ENCODE results near the gene NXN.
"Not testable (repeated sequence)": the region's sequence is repeated elsewhere in the genome, so short reads cannot be mapped to it uniquely, and the experiment has no call there.

The NXN gene

DNA sequence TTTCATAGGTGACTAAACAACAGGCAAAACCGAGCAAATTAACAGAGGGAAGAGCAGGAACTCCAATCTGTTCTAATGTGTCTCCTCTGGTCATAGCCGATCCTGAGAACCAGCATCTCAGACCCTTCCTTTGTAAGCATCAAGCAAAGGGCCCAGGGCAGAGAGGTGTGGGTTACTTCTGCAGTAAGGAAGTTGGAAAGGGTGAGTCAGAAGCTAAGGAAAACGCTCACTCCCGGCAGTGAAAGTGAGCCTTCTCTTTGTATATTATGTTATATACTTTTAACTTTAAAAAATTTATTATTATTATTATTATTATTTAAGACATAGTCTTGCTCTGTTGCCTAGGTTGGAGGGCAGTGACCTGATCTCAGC is 119.8 kb downstream of the NXN start:
- DNase-seq (ENCODE audit: extremely low spot score): no peak
- TF ChIP-seq, protein P1, sequence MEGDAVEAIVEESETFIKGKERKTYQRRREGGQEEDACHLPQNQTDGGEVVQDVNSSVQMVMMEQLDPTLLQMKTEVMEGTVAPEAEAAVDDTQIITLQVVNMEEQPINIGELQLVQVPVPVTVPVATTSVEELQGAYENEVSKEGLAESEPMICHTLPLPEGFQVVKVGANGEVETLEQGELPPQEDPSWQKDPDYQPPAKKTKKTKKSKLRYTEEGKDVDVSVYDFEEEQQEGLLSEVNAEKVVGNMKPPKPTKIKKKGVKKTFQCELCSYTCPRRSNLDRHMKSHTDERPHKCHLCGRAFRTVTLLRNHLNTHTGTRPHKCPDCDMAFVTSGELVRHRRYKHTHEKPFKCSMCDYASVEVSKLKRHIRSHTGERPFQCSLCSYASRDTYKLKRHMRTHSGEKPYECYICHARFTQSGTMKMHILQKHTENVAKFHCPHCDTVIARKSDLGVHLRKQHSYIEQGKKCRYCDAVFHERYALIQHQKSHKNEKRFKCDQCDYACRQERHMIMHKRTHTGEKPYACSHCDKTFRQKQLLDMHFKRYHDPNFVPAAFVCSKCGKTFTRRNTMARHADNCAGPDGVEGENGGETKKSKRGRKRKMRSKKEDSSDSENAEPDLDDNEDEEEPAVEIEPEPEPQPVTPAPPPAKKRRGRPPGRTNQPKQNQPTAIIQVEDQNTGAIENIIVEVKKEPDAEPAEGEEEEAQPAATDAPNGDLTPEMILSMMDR (IDR thresholded peaks at IDR 0.05; ENCODE audit: control extremely low read depth, extremely low read depth, low read depth, missing control alignments): no peak
- ChIA-PET POLR2A (no interaction called here), CTCF (interaction anchor here (1.9 kb wide), 1 partner anchor 20 kb away, joined by 5 read pairs; no protein-coding TSS in a partner anchor)

DNA sequence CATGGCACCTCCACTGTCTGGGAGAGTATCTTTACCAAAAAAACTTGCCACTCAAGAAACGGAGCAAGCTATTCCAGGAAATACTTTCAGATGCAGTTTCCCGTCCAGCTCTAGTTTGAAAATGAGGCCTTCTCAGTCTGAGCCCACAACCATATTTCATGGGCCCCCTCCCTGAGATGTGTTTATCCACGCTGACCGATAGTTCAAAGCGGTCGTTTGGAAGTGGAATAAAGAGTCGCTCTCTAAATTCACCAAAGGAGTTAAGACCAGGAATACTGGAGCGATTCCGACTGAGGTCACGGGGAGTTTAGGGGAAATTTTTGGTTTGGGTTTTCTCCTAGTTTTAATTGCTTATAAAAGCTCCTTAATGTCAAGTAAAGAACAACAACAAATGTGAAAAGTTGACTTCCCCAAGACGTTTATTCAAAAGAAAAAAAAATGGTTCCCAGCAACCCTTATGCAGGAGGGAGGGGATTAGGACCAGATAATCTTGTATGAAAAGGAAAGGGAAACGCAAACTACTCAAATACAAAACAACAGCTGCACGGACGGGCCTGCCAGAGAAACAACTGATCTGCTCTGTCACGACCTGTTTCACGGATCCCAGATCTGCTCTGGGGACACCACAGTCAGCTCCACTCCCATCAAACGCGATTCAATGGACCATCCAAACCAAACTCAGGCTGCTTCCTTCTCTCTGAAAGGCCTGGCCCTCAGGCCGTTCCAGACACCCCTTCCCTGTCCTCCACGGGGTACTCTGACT is 120.3 kb downstream of the NXN start:
- CTCF ChIA-PET: interaction anchor here (1.9 kb wide), 1 partner anchor 20 kb away, joined by 5 read pairs; no protein-coding TSS in a partner anchor
- POLR2A ChIA-PET: no interaction called here
- TF ChIP-seq, protein P1 (IDR thresholded peaks at IDR 0.05; ENCODE audit: control extremely low read depth, extremely low read depth, low read depth, missing control alignments): no peak
- no peak for DNase-seq (ENCODE audit: extremely low spot score)

DNA sequence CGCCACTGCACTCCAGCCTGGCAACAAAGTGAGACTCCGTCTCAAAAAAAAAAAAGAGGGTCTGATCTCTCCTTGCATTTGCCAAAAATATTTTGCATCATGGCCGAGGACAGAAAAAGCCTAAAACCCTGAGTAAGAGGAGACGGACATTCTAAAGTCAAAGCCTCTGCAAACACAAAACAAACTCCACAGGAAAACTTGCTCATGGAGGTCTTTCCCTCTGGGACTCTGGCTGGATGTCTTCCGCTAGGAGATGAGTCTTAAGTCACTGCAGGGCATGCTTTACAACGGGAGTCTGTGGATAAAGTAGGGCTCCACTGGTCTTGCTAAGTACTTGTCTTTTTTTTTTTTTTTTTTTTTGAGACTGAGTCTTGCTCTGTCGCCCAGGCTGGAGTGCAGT is 123.4 kb downstream of the NXN start:
- ChIA-PET POLR2A (no interaction called here), CTCF (no interaction called here)
- no peak for DNase-seq (ENCODE audit: extremely low spot score)
- TF ChIP-seq, protein P1 (IDR thresholded peaks at IDR 0.05; ENCODE audit: control extremely low read depth, extremely low read depth, low read depth, missing control alignments): no peak

DNA sequence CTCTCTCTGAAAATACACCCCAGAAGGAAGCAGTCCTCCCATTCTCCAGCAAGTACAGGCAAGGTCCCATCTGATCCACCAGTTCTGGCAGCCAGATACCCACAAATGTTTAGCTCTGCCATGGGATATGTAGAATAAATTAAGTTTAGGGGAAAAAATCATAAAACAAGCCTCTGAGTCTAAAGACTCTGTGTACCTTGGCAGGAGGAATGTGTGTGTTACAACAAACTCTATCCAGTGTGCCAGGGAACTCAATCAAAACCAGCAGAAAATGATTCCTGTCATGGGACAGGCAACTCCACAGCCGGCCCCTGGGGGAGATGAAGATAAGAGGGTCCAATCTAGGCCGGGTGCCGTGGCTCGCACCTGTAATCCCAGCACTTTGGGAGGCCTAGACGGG is 124.0 kb downstream of the NXN start:
- POLR2A ChIA-PET: no interaction called here
- CTCF ChIA-PET: no interaction called here
- no peak for DNase-seq (ENCODE audit: extremely low spot score)
- TF ChIP-seq, protein P1 (IDR thresholded peaks at IDR 0.05; ENCODE audit: control extremely low read depth, extremely low read depth, low read depth, missing control alignments): no peak

DNA sequence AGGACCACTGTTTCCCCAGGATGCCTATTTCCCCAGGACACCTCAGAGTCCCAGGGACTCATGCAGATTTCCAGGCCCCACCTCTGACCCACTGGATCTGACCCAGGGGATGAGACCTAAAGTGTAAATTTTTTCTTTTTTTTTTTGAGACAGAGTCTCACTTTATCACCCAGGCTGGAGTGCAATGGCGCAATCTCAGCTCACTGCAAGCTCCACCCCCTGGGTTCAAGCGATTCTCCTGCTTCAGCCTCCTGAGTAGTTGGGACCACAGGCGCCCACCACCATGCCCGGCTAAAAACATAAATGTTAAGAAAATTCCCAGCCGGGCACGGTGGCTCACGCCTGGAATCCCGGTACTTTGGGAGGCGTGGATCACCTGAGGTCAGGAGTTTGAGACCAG is 126.7 kb downstream of the NXN start:
- POLR2A ChIA-PET: not testable (repeated sequence)
- CTCF ChIA-PET: interaction anchor here (1.0 to 1.6 kb wide), 2 partner anchors 9 to 28 kb away, joined by 3 to 6 read pairs; no protein-coding TSS in a partner anchor

DNA sequence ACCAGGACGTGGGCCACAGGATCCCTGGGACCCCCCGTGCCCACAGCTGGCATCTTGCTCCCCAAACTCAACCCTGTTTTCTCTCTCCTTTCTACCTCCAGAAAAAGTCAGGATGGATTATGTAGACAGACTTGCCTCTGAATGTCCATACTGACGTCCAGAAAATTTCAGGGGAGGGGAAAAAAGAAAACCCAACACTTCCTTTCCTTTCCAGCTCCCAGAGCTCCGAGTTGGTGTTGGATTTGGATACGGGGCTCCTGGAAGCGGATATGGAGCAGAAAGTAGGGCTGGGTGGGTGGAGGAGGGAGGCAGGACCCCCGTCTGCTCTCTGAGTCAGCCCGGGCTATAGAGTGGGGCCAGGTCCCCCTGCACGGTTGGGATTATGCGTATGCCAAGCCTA is 127.2 kb downstream of the NXN start:
- TF ChIP-seq, protein P1 (IDR thresholded peaks at IDR 0.05; ENCODE audit: control extremely low read depth, extremely low read depth, low read depth, missing control alignments): no peak
- DNase-seq (ENCODE audit: extremely low spot score): no peak
- POLR2A ChIA-PET: no interaction called here
- CTCF ChIA-PET: interaction anchor here (1.0 to 1.6 kb wide), 2 partner anchors 10 to 29 kb away, joined by 3 to 6 read pairs; no protein-coding TSS in a partner anchor

More for the DNA sequence above, 126.7 kb downstream of the NXN start:
- not testable (repeated sequence) for DNase-seq (ENCODE audit: extremely low spot score)

DNA sequence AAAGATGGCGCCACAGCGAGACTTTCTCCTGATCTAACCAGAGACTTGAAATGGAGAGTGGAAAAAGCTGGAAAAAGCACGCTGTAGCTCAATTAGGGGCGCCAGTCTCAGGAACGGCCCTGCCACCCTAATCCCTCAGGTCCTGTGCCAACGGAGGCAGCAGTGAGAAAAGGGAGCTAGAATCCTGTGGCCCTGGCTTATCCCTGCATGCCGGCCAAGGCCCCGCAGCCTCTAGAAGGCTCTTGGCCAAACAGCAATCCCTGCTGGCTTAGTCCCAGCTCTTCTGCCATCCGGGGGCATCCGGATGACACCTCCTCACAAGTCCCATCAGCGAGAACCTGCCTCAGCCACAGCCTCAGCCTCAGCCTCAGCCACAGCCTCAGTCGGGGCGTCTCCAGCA is 127.7 kb downstream of the NXN start:
- POLR2A ChIA-PET: no interaction called here
- DNase-seq (ENCODE audit: extremely low spot score): no peak
- CTCF ChIA-PET: no interaction called here
- TF ChIP-seq, protein P1 (IDR thresholded peaks at IDR 0.05; ENCODE audit: control extremely low read depth, extremely low read depth, low read depth, missing control alignments): no peak
